Kidney (tissue), 14 donors: Measurements from ENCODE around the gene RALGPS1. TPM values are rescaled to one million over a fixed set of nuclear protein-coding genes. Genes with fewer than 3 reads are reported as not detected.

Experiments used
- DNase-seq, 5 donors: peaks; one replicate each; pipeline ENCODE4 v3.0.0-alpha.2; 2013 to 2020
- FAIRE-seq: peaks from 2 replicates; lab custom pipeline; 2012; peaks lifted over from hg19 to GRCh38; lab: Jason Lieb, UNC
- H3K27ac ChIP-seq, 2 donors: one replicate each; pipeline ENCODE4 v1.7.0; 2013; ENCODE audit warnings: low read depth in 2 of 2, low read length in 2 of 2, inconsistent platforms in 1 of 2
- H3K27me3 ChIP-seq: one replicate; pipeline ENCODE4 v1.7.1; 2013; ENCODE audit warnings: low read length, inconsistent platforms; ENCODE audit not compliant: control insufficient read depth, insufficient read depth
- H3K36me3 ChIP-seq, 3 donors: one replicate each; pipeline versions ENCODE4 v1.7.0 to v1.7.1; 2013; ENCODE audit warnings: low read length in 3 of 3, control low read depth in 1 of 3, inconsistent platforms in 1 of 3; ENCODE audit not compliant: insufficient read depth in 3 of 3, control insufficient read depth in 2 of 3
- H3K4me1 ChIP-seq, 3 donors: one replicate each; pipeline versions ENCODE4 v1.7.0 to v1.7.1; 2013; ENCODE audit warnings: low read length in 3 of 3, inconsistent platforms in 1 of 3, low read depth in 1 of 3; ENCODE audit not compliant: control insufficient read depth in 2 of 3, insufficient read depth in 2 of 3
- H3K4me3 ChIP-seq, 3 donors: one replicate each; pipeline versions ENCODE4 v1.7.0 to v1.8.1; 2013; ENCODE audit warnings: low read length in 3 of 3, control low read depth in 1 of 3, inconsistent platforms in 1 of 3
- H3K9ac ChIP-seq, 3 donors: one replicate each; pipeline versions ENCODE4 v1.7.0 to v1.7.1; 2013; ENCODE audit warnings: low read length in 3 of 3, control low read depth in 1 of 3, inconsistent platforms in 1 of 3
- H3K9me3 ChIP-seq, 3 donors: one replicate each; pipeline versions ENCODE4 v1.7.0 to v1.7.1; 2013; ENCODE audit warnings: low read length in 3 of 3, control low read depth in 1 of 3, inconsistent platforms in 1 of 3; ENCODE audit not compliant: control insufficient read depth in 2 of 3, insufficient read depth in 1 of 3
- CTCF ChIP-seq: IDR thresholded peaks from 3 replicates; pipeline ENCODE4 v1.5.1; 2012; ENCODE audit warnings: mild to moderate bottlenecking, moderate library complexity, borderline replicate concordance; ENCODE audit not compliant: insufficient read depth; ENCODE audit errors: extremely low read depth
- intact Hi-C: fragments of 100-400 bp; cut with DNase I; formaldehyde crosslinking; loops from one replicate; pipeline ENCODE4 v1.11.1; 2022
- polyA plus RNA-seq: library from polyadenylated mRNA; stranded (reverse); fragments of 350-450 nt; fragmentation: Illumina TruSeq; extraction: RNeasy Lipid Tissue Mini Kit (QIAGEN cat#74804); gene quantifications from one replicate; pipeline ENCODE4 v1.2.3, GENCODE V29; 2014; ENCODE audit warnings: low read depth, low replicate concordance; ENCODE audit not compliant: insufficient read depth
- total RNA-seq: library from RNA; stranded (reverse); fragmentation: NEBNext Ultra II Directional; extraction: Animal tissue kit (Norgen Biotek cat#: 25700); gene quantifications from one replicate; pipeline ENCODE4 v1.2.1, GENCODE V29; 2021
- donor health status: control.
- donor health status: control.
- donor health status: control.
- donor health status: control.
- donor health status: control.
- donor health status: DM: yes; HTN: yes; CAD: no.
- donor health status: Normal renal cell carcinoma (clear cell type).

RALGPS1 gene
- total and polyA plus RNA-seq, 2 donors from 2014 or later: 9.4 to 25.2 TPM

- no peak for TF ChIP-seq CTCF
- intact Hi-C loops: no loop called here
- DNase-seq (peak; percentile 97 to 99 (median 98)), FAIRE-seq (peak; percentile 68)
- H3K4me3 ChIP-seq: peak overlapping the region; percentile 88 to 92 (median 92)
- no peaks in the 10 kb centered on the region for H3K36me3 ChIP-seq
- H3K9ac ChIP-seq: peak overlapping the region; percentile 59 to 85 (median 80)
- H3K4me1 ChIP-seq: peaks cover 0 to 3% (median 0%) of the 10 kb centered on the region in 3 donors
- no peaks in the 10 kb centered on the region for H3K9me3 ChIP-seq
- H3K27me3 ChIP-seq: no peaks in the 10 kb centered on the region
- H3K27ac ChIP-seq: peak overlapping the region in 1 of 2 donors; percentile 58
Observed at GRCh38 chr9:127244609-127245601, 330.3 kb downstream of the RALGPS1 start.

- no peak for TF ChIP-seq CTCF
- FAIRE-seq (no peak), DNase-seq (no peak)
- Histone ChIP-seq H3K4me1 (peaks cover 0 to 3% (median 0%) of the 10 kb centered on the region in 3 donors), H3K9me3 (no peaks in the 10 kb centered on the region), H3K27me3 (no peaks in the 10 kb centered on the region), H3K36me3 (no peaks in the 10 kb centered on the region), H3K4me3 (peak overlapping the region; percentile 88 to 92 (median 92)), H3K9ac (peak overlapping the region in 2 of 3 donors; percentile 80 to 85), H3K27ac (no peak overlapping the region)
- intact Hi-C loops: no loop called here
Observed at GRCh38 chr9:127245637-127246164, 331.1 kb downstream of the RALGPS1 start.

DNA sequence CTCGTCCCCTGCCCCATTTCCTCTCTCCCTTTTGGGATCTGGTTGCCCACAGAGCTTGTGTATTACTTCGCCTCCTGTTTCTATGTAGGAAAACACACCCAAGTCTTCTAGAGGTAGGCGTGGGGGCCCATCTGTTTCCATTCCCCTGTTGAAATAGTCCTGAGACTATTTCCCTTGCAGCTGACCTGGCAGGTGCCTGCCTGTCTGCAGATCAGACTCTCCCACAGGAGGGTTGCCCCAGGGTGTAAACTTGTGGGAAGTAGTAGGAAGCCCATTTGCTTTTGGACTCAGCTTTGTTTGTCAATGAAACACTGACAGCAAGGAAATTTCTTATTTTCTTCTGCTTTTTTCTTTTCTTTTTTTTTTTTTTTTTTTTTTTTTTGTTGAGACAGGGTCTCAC is 333.7 kb downstream of the RALGPS1 start:
- intact Hi-C loops: no loop called here
- no peak overlapping the region for H3K4me3 ChIP-seq
- no peak for FAIRE-seq
- no peak overlapping the region for H3K27ac ChIP-seq
- H3K9me3 ChIP-seq: no peaks in the 10 kb centered on the region
- peaks cover 0 to 3% (median 0%) of the 10 kb centered on the region in 3 donors for H3K4me1 ChIP-seq
- no peaks in the 10 kb centered on the region for H3K36me3 ChIP-seq
- no peaks in the 10 kb centered on the region for H3K27me3 ChIP-seq
- H3K9ac ChIP-seq: no peak overlapping the region
- TF ChIP-seq CTCF: no peak
- DNase-seq: no peak
